ENCODE data around the gene GOLGA6A.

- TF ChIP-seq CTCF (IDR thresholded peaks at IDR 0.05), result no peak
- TF ChIP-seq POLR2A (IDR thresholded peaks at IDR 0.05; ENCODE audit: low read depth), result no peak
- TF ChIP-seq POLR2AphosphoS5 (IDR thresholded peaks at IDR 0.05), result no peak
- TF ChIP-seq EP300 (IDR thresholded peaks at IDR 0.05), result no peak
Measured at GRCh38 chr15:74121858-74122257, 39.5 kb upstream of the GOLGA6A start.
